Stomach (tissue), 9 donors: ENCODE measurements around the gene TMEM17. TPM values are rescaled to one million over a fixed set of nuclear protein-coding genes. Genes with fewer than 3 reads are reported as not detected.
"Not testable (repeated sequence)": the region's sequence is repeated elsewhere in the genome, so short reads cannot be mapped to it uniquely, and the experiment has no call there.

Source experiments
- DNase-seq, 2 donors: peaks; one replicate each; pipeline versions ENCODE4 v3.0.0 to v3.0.0-alpha.2; 2013 to 2019
- H3K27ac ChIP-seq, 5 donors: fragments of 200-600 bp in 4 of 5; sonication (generic) in 4 of 5; one replicate each; pipeline ENCODE4 v1.5.1; 2013 to 2019; ENCODE audit warnings: mild to moderate bottlenecking in 1 of 5, moderate library complexity in 1 of 5
- H3K27me3 ChIP-seq, 3 donors: fragments of 200-600 bp; sonication (generic); one replicate each; pipeline ENCODE4 v1.5.1; 2017 to 2019; ENCODE audit warnings: mixed run types in 1 of 3
- H3K36me3 ChIP-seq, 4 donors: fragments of 200-600 bp; sonication (generic); 1 replicate in 3 of 4; 2 replicates in 1 of 4; pipeline ENCODE4 v1.5.1; 2016 to 2019
- H3K4me1 ChIP-seq, 4 donors: fragments of 200-600 bp; sonication (generic); one replicate each; pipeline ENCODE4 v1.5.1; 2016 to 2019
- H3K4me3 ChIP-seq, 4 donors: fragments of 200-600 bp; sonication (generic) in 3 of 4; one replicate each; pipeline ENCODE4 v1.5.1; 2016 to 2019; ENCODE audit warnings: mild to moderate bottlenecking in 1 of 4
- H3K9me3 ChIP-seq, 4 donors: fragments of 200-600 bp; sonication (generic); one replicate each; pipeline ENCODE4 v1.5.1; 2016 to 2019
- CTCF ChIP-seq, 7 experiments: fragments of 450-650 bp in 4 of 7; fragments of 200-600 bp in 3 of 7; sonication (generic) in 3 of 7; IDR thresholded peaks; one replicate each; pipeline ENCODE4 v1.5.1; 2016 to 2019; ENCODE audit warnings: antibody characterized with exemption in 7 of 7, control low read depth in 2 of 7, mild to moderate bottlenecking in 1 of 7
- EP300 ChIP-seq: sonication (generic); formaldehyde crosslinking; IDR thresholded peaks from one replicate; pipeline ENCODE4 v1.6.1; 2017; ENCODE audit warnings: antibody characterized with exemption
- POLR2A ChIP-seq, 4 donors: fragments of 450-650 bp; IDR thresholded peaks; one replicate each; pipeline ENCODE4 v1.6.1; 2016; ENCODE audit warnings: antibody characterized with exemption in 4 of 4, control low read depth in 2 of 4, mild to moderate bottlenecking in 1 of 4, moderate library complexity in 1 of 4
- POLR2AphosphoS5 ChIP-seq, 3 donors: sonication (generic); formaldehyde crosslinking; IDR thresholded peaks; one replicate each; pipeline ENCODE4 v1.6.1; 2016; ENCODE audit warnings: antibody characterized with exemption in 3 of 3
- WGBS, 5 donors: extraction: QIAGEN DNeasy Blood & Tissue Kit in 3 of 5; methylation state at CpG; one replicate each; pipeline versions ENCODE4 v1.1.5 to v1.1.7; 2013 to 2018; 5-methylcytosine and 5-hydroxymethylcytosine counted together
- intact Hi-C: fragments of 100-400 bp; cut with DNase I; formaldehyde crosslinking; loops from one replicate; pipeline ENCODE4 v1.15.1; 2023; ENCODE audit warnings: low total_unique reads
- polyA plus RNA-seq, 3 donors: library from polyadenylated mRNA; stranded (reverse); fragments of 200-250 nt; gene quantifications; one replicate each; pipeline ENCODE4 v1.2.3, GENCODE V29; 2013
- total RNA-seq, 5 donors: library from RNA; depleted of rRNA; stranded (reverse); fragments of >200 nt; gene quantifications; one replicate each; pipeline versions ENCODE4 v1.1.0 to v1.2.3, GENCODE V29; 2014 to 2016
- donor health status: healthy with polysubstance abuse.
- donor health status: Bipolar disorder and iron deficiency.
- donor health status: healthy.

Gene TMEM17
- total and polyA plus RNA-seq, 8 donors, result 0.87 to 2.2 (median 1.2) TPM; not detected in 3

DNA sequence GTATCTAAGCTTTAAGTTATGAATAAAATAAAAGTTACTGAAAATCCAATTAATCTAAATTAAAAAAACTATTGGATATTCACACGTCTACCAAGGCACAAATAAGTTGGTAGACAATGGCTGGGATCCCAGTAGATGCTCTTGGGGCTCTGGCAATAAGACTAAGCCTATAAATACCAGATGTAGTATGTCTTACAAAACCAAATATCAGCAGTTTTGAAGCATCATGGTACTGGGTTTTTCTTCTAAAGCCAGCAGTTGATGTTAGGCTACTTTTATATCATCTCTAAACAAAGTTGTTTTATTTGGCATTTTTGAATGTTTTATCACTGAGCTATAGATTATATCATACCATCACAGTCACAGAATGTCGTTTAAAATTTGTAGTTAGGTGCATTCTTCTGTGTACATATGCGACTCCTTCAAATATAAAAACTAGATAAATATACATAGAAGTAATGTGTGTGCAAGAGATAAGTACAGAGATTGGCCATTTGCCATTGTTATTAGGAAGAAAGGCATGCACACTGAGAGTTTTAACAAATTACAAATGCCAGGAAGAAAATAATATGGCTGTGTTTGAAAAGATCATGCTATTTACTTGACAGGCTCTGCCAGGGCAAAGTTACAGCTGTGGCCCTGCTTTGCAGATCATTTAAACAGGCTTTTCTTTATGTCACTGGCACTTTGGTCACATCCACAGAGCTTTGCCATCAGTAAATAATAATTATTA, 21.6 kb upstream of the TMEM17 start:
- intact Hi-C loops, result no loop called here
- Histone ChIP-seq H3K36me3 (no peaks in the 10 kb centered on the region), H3K4me1 (peaks cover 0 to 36% (median 18%) of the 10 kb centered on the region in 4 donors), H3K9me3 (no peaks in the 10 kb centered on the region), H3K4me3 (no peak overlapping the region), H3K27ac (peak overlapping the region in 1 of 5 donors; percentile 28), H3K27me3 (no peaks in the 10 kb centered on the region)
- 27 to 49% (median 32%) methylated on average over 3 of the region's 3 CpGs for WGBS, 5 donors
- no peak for DNase-seq
- no peak for TF ChIP-seq CTCF (IDR thresholded peaks at IDR 0.05)
- TF ChIP-seq EP300, result no peak
- no peak for TF ChIP-seq POLR2AphosphoS5 (IDR thresholded peaks at IDR 0.05)
- no peak for TF ChIP-seq POLR2A (IDR thresholded peaks at IDR 0.05)

DNA sequence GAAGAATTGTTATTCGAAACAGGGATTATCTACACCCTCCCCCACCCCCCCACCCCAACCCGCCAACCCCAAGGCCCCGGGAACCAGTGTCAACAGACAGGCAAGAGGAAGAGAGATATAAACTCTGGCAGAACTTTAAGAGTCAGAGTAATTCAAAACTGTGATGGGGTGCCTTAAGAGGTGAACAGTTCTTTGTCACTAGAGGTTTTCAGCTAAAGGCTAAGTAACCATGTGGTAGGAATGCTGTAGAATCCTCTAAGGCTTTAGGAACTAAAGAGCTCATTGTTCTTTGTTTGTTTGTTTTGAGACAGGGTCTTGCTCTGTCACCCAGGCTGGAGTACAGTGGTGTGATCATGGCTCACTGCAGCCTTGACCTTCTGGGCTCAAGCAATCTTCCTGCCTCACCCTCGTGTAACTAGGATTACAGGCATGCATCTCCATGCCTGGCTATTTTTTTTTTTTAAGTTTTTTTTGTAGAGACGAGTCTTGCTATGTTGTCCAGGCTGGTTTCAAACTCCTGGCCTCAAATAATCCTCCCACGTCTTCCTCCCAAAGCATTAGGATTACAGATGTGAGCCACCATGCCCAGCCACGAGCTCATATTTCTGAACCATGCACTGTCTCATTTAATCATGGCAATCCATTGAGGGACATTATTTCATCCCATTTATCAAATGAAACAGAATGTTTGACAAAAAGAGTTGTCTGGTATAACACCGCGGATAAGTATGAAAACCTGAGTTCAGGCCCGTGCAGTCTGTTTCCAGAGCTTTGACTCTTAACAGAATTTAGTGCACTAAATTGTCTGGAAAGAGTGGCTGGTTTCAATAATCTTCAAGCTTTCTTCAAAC, 20.8 kb upstream of the TMEM17 start:
- TF ChIP-seq POLR2A (IDR thresholded peaks at IDR 0.05) (no peak), CTCF (IDR thresholded peaks at IDR 0.05) (no peak), EP300 (no peak), POLR2AphosphoS5 (IDR thresholded peaks at IDR 0.05) (no peak)
- Histone ChIP-seq H3K36me3 (no peaks in the 10 kb centered on the region), H3K27me3 (no peaks in the 10 kb centered on the region), H3K4me1 (peaks cover 0 to 36% (median 18%) of the 10 kb centered on the region in 4 donors), H3K27ac (no peak overlapping the region), H3K4me3 (no peak overlapping the region), H3K9me3 (no peaks in the 10 kb centered on the region)
- 44 to 62% (median 56%) methylated on average over 10 of the region's 10 CpGs for WGBS, 5 donors
- intact Hi-C loops, result no loop called here
- no peak for DNase-seq

DNA sequence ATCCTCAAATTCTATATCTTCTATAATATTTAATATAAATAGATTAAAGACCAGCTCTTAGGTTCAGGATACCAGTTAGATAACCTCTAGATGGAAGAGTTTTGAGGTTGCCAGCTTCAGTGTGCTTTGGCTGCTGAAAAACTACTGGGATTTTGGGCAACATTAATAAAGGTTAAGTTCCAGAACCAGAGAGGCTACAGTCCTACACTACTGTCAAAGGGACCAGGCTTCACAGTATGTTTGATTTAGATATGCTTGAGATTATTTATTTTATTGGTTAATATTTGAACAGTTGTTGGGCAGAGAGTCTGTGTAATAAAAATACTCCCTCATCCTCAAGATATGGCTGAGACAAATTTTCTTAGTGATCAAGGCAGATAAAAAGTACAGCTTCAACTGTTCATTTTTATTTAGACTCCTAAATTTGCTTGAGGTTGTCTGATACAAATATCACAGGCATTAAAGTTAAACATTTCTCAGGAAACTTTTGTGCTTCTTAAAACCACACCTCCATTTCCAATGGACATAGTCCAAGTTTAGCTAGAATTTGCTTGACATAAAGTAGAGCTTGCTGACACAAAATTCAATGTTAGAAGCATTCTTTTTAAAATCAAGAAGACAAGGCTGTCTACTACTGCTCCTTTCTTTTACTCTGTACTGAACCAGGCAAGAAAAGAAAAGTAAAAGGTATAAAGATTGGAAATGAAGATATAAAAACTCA, 19.7 kb upstream of the TMEM17 start:
- Histone ChIP-seq H3K27me3 (no peaks in the 10 kb centered on the region), H3K27ac (no peak overlapping the region), H3K4me1 (peaks cover 0 to 36% (median 18%) of the 10 kb centered on the region in 4 donors), H3K9me3 (no peaks in the 10 kb centered on the region), H3K4me3 (no peak overlapping the region), H3K36me3 (no peaks in the 10 kb centered on the region)
- intact Hi-C loops, result no loop called here
- no peak for TF ChIP-seq CTCF (IDR thresholded peaks at IDR 0.05)
- no peak for TF ChIP-seq POLR2A (IDR thresholded peaks at IDR 0.05)
- TF ChIP-seq POLR2AphosphoS5 (IDR thresholded peaks at IDR 0.05), result no peak
- no peak for TF ChIP-seq EP300
- DNase-seq, result no peak

- TF ChIP-seq POLR2AphosphoS5 (IDR thresholded peaks at IDR 0.05), result no peak
- no peak for TF ChIP-seq EP300
- TF ChIP-seq CTCF (IDR thresholded peaks at IDR 0.05), result no peak
- TF ChIP-seq POLR2A (IDR thresholded peaks at IDR 0.05), result no peak
- Histone ChIP-seq H3K36me3 (no peaks in the 10 kb centered on the region), H3K4me3 (no peak overlapping the region), H3K4me1 (peaks cover 0 to 36% (median 18%) of the 10 kb centered on the region in 4 donors), H3K27ac (no peak overlapping the region), H3K9me3 (no peaks in the 10 kb centered on the region), H3K27me3 (no peaks in the 10 kb centered on the region)
- WGBS, 5 donors, result 28 to 59% (median 52%) methylated on average over 5 of the region's 5 CpGs
- intact Hi-C loops, result no loop called here
- no peak for DNase-seq
Measured at GRCh38 chr2:62524293-62524941, 18.4 kb upstream of the TMEM17 start.

DNA sequence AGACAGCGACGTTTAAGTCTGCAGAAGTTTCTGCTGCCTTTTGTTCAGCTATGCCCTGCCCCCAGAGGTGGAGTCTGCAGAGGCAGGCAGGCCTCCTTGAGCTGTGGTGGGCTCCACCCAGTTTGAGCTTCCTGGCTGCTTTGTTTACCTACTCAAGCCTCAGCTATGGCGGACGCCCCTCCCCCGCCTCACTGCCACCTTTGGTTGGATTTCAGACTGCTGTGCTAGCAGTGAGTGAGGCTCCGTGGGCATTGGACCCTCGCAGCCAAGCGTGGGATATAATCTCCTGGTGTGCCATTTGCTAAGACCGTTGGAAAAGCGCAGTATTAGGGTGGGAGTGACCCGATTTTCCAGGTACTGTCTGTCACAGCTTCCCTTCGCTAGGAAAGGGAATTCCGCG, 15.1 kb upstream of the TMEM17 start:
- H3K9me3 ChIP-seq, DNase-seq, H3K4me3 ChIP-seq, H3K27me3 ChIP-seq, H3K27ac ChIP-seq, intact Hi-C loops, H3K36me3 ChIP-seq: not testable (repeated sequence)
- WGBS, 5 donors, result 86 to 92% (median 91%) methylated on average over 6 to 14 of the region's 14 CpGs
- H3K4me1 ChIP-seq, result peaks cover 0 to 22% (median 10%) of the 10 kb centered on the region in 4 donors
